Measurements from ENCODE around the gene NRXN3. TPM values are rescaled to one million over a fixed set of nuclear protein-coding genes. Genes with fewer than 3 reads are reported as not detected.

The NRXN3 gene
- polyA plus RNA-seq, 1 of the 3 experiments (the other 2 are of a cell fraction): 1.6 TPM

DNA sequence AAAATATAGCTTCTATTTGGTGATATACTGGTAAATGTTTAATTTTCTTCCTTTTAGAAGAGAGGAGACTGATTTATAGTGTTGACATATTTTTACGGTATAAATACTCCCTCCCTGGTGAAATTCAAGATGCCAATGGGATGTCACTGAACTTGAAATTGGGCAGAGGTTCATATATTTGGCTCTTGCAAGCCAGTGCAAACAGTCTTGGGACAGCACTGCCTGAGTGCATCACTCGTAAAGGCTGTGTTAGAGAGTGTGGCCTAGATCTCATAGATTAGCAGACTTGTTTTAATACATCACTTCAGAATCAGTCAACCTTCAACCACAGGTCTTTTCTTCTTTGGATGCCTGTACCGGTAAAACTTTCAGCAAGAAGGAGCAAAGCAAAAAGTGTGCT lies 681.0 kb downstream of the NRXN3 start:
- TF ChIP-seq EZH2phosphoT487 (IDR thresholded peaks at IDR 0.05; ENCODE audit: borderline replicate concordance, low read depth): no peak
- TF ChIP-seq, protein P1, sequence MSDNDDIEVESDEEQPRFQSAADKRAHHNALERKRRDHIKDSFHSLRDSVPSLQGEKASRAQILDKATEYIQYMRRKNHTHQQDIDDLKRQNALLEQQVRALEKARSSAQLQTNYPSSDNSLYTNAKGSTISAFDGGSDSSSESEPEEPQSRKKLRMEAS (IDR thresholded peaks at IDR 0.05; ENCODE audit: low read depth): no peak
- TF ChIP-seq YY1 (IDR thresholded peaks at IDR 0.05; ENCODE audit: low read depth): no peak
- no peak for TF ChIP-seq ELF1 (IDR thresholded peaks at IDR 0.05)
- TF ChIP-seq EP300 (IDR thresholded peaks at IDR 0.05; ENCODE audit: borderline replicate concordance in 1 of 2, low read depth in 1 of 2, low read length in 1 of 2): no peak
- TF ChIP-seq SIN3A (IDR thresholded peaks at IDR 0.05; ENCODE audit: borderline replicate concordance, low read depth, low read length): no peak
- TF ChIP-seq, protein P2, sequence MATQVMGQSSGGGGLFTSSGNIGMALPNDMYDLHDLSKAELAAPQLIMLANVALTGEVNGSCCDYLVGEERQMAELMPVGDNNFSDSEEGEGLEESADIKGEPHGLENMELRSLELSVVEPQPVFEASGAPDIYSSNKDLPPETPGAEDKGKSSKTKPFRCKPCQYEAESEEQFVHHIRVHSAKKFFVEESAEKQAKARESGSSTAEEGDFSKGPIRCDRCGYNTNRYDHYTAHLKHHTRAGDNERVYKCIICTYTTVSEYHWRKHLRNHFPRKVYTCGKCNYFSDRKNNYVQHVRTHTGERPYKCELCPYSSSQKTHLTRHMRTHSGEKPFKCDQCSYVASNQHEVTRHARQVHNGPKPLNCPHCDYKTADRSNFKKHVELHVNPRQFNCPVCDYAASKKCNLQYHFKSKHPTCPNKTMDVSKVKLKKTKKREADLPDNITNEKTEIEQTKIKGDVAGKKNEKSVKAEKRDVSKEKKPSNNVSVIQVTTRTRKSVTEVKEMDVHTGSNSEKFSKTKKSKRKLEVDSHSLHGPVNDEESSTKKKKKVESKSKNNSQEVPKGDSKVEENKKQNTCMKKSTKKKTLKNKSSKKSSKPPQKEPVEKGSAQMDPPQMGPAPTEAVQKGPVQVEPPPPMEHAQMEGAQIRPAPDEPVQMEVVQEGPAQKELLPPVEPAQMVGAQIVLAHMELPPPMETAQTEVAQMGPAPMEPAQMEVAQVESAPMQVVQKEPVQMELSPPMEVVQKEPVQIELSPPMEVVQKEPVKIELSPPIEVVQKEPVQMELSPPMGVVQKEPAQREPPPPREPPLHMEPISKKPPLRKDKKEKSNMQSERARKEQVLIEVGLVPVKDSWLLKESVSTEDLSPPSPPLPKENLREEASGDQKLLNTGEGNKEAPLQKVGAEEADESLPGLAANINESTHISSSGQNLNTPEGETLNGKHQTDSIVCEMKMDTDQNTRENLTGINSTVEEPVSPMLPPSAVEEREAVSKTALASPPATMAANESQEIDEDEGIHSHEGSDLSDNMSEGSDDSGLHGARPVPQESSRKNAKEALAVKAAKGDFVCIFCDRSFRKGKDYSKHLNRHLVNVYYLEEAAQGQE (IDR thresholded peaks at IDR 0.05; ENCODE audit: low read depth, low read length): no peak
- TF ChIP-seq NFIC (IDR thresholded peaks at IDR 0.05; ENCODE audit: borderline replicate concordance): no peak
- no peak for TF ChIP-seq RCOR1 (IDR thresholded peaks at IDR 0.05; ENCODE audit: low read length)
- no peak for TF ChIP-seq FOXJ3 (CRISPR knock-in tag; IDR thresholded peaks at IDR 0.05)
- no peak for TF ChIP-seq MEF2A (IDR thresholded peaks at IDR 0.05; ENCODE audit: borderline replicate concordance, low read depth)
- TF ChIP-seq RAD21 (IDR thresholded peaks at IDR 0.05; ENCODE audit: low read length): no peak
- no peak for TF ChIP-seq TEAD4 (IDR thresholded peaks at IDR 0.05; ENCODE audit: borderline replicate concordance, insufficient read depth)
- TF ChIP-seq JUND (IDR thresholded peaks at IDR 0.05): no peak
- no peak for TF ChIP-seq FOXM1 (IDR thresholded peaks at IDR 0.05; ENCODE audit: low read depth)
- TF ChIP-seq, protein P3, sequence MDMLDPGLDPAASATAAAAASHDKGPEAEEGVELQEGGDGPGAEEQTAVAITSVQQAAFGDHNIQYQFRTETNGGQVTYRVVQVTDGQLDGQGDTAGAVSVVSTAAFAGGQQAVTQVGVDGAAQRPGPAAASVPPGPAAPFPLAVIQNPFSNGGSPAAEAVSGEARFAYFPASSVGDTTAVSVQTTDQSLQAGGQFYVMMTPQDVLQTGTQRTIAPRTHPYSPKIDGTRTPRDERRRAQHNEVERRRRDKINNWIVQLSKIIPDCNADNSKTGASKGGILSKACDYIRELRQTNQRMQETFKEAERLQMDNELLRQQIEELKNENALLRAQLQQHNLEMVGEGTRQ (IDR thresholded peaks at IDR 0.05; ENCODE audit: borderline replicate concordance, low read depth, low read length): no peak
- no peak for TF ChIP-seq TCF12 (IDR thresholded peaks at IDR 0.05)
- no peak overlapping the region for H3K9ac ChIP-seq
- H3K9me2 ChIP-seq: no peaks in the 10 kb centered on the region
- no peaks in the 10 kb centered on the region for H3K9me3 ChIP-seq
- H3K4me3 ChIP-seq (ENCODE audit: low read depth in 2 of 2, low read length in 1 of 2): no peak overlapping the region
- POLR2A ChIA-PET: no interaction called here
- no peaks in the 10 kb centered on the region for H3F3A ChIP-seq (replicated peaks; ENCODE audit: insufficient read depth)
- WGBS (ENCODE audit: low lambda C conversion rate): 43% methylated on average over 3 of the region's 3 CpGs
- H3K36me3 ChIP-seq (replicated peaks in 1 of 2; ENCODE audit: control insufficient read depth in 1 of 2, insufficient read depth in 2 of 2, low read length in 1 of 2): no peaks in the 10 kb centered on the region
- no peak overlapping the region for H2AFZ ChIP-seq (ENCODE audit: low read depth)
- H3K27me3 ChIP-seq (ENCODE audit: insufficient read depth): no peaks in the 10 kb centered on the region
- no peak for DNase-seq
- no peak overlapping the region for H3K4me2 ChIP-seq
- H4K20me1 ChIP-seq (ENCODE audit: insufficient read depth): no peaks in the 10 kb centered on the region
- H3K27ac ChIP-seq (ENCODE audit: low read depth in 2 of 2, low read length in 1 of 2): no peak overlapping the region
- H3K4me1 ChIP-seq (ENCODE audit: control insufficient read depth in 1 of 2, insufficient read depth in 2 of 2, low read depth in 1 of 2, low read length in 1 of 2): no peaks in the 10 kb centered on the region
- no peaks in the 10 kb centered on the region for H3K79me2 ChIP-seq (ENCODE audit: insufficient read depth)
- CTCF ChIA-PET: interaction anchor here (0.8 to 3.7 kb wide), 2 partner anchors 12 to 16 kb away, joined by 3 to 21 read pairs; no protein-coding TSS in a partner anchor

All from SK-N-SH (cell line).